GM12872 (cell line): ENCODE data around the gene OR52N5.

Source experiments
- CTCF ChIP-seq: IDR thresholded peaks from 3 replicates; pipeline ENCODE4 v1.5.1; 2011; ENCODE audit warnings: low read depth, mild to moderate bottlenecking, low read length, moderate library complexity; ENCODE audit not compliant: insufficient read depth

OR52N5 gene

GRCh38 chr11:5746614-5747013 is 36.5 kb downstream of the OR52N5 start:
- TF ChIP-seq CTCF = no peak

- TF ChIP-seq CTCF = no peak
These were observed 44.7 kb downstream of the OR52N5 start for GRCh38 chr11:5738431-5738830.

DNA sequence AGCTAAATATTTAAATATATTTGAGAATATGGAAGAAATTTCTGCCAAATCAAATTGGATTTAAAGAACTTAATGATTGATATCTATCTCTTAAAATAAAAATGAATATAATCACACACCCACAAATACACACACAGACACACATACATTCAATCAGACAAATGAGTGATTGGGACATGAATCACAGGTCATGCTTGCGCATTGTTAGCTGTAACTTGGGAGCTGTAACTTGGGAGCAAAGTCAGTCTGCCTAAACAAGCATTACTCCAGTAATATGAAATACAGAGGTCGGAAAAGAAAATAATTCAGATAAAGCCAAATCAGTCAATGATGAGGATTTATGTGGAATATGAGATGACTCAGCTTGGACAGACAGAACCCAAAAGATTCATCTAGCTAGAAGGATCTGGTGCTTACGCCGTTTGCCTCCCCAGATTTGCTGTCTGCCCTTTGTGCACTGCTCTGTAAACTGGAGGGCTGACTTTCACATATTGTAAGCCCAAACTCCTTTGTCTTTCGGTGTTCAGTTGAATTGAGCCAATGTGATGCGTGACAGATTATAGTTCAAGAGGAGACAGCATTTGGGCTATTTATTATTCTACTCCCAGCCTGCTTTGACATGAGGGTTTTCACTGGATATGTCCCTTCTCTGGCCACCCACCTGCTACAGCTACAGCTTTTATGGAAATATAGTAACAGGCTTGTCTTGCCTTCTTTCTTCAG is 45.3 kb downstream of the OR52N5 start:
- no peak for TF ChIP-seq CTCF

- no peak for TF ChIP-seq CTCF
These were observed 46.1 kb downstream of the OR52N5 start for GRCh38 chr11:5737091-5737490.

DNA sequence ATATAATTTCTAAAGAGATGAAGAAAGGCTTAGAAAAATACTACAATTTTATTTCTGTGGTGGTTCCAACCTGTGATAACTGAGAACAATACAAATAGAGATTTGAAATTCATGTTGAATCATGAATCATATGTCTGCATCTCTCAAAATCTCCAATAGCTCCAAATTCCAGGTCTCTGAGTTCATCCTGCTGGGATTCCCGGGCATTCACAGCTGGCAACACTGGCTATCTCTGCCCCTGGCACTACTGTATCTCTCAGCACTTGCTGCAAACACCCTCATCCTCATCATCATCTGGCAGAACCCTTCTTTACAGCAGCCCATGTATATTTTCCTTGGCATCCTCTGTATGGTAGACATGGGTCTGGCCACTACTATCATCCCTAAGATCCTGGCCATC is 46.8 kb downstream of the OR52N5 start, which contains the start of gene OR56B1:
Gene OR56B1, plus strand, starts transcription at position 53 of the 400 bp plus-strand sequence. Its CDS starts 69 bp downstream, at position 122.
- TF ChIP-seq CTCF = no peak

DNA sequence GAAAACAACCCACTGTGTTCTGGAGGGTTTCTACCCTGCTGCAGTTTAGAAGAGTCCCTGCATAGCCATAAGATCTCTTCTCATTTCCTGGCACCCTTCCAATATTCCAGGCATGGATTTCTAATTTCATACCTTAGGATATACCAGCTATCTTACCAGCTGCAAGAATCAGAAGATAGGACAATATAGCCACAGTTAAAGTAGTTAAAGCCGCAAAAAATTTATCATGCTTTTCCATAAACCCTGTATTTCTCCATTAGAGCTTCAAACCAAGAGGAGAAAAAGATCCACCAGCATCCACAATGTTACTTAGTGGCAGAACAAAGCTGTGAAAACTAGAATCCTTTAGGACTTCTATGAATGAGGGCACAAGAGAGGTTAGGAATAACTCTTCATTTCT is 55.5 kb downstream of the OR52N5 start:
- no peak for TF ChIP-seq CTCF

DNA sequence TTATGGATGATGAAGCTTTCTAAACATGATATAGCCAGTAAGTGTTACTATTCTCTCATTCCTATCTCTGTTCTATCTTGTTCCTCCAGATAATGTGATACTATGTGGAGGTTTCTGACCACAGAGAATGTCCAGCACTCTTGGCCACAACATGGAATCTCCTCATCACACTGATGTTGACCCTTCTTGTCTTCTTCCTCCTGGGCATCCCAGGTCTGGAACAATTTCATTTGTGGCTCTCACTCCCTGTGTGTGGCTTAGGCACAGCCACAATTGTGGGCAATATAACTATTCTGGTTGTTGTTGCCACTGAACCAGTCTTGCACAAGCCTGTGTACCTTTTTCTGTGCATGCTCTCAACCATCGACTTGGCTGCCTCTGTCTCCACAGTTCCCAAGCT is 56.8 kb downstream of the OR52N5 start:
- no peak for TF ChIP-seq CTCF
